Adrenal gland (tissue), 5 donors: ENCODE measurements around the gene NKAIN2.

Source experiments
- POLR2A ChIP-seq, 2 donors: fragments of 450-650 bp; IDR thresholded peaks; one replicate each; pipeline ENCODE4 v1.6.1; 2017; ENCODE audit warnings: antibody characterized with exemption in 2 of 2, mild to moderate bottlenecking in 2 of 2, moderate library complexity in 1 of 2
- TF ChIP-seq, protein P1 (sequence below), 6 experiments: fragments of 450-650 bp in 4 of 6; fragments of 200-600 bp in 2 of 6; sonication (generic) in 1 of 6; IDR thresholded peaks; 1 replicate in 5 of 6; 2 replicates in 1 of 6; pipeline versions ENCODE4 v1.5.1 to v1.8.0; 2016 to 2021; ENCODE audit warnings: antibody characterized with exemption in 6 of 6, mild to moderate bottlenecking in 2 of 6, moderate library complexity in 1 of 6
- donor health status: DM: no; HTN: no; CAD: no.

GRCh38 chr6:123972600-123973294 is 169.1 kb downstream of the NKAIN2 start:
- TF ChIP-seq, protein P1, sequence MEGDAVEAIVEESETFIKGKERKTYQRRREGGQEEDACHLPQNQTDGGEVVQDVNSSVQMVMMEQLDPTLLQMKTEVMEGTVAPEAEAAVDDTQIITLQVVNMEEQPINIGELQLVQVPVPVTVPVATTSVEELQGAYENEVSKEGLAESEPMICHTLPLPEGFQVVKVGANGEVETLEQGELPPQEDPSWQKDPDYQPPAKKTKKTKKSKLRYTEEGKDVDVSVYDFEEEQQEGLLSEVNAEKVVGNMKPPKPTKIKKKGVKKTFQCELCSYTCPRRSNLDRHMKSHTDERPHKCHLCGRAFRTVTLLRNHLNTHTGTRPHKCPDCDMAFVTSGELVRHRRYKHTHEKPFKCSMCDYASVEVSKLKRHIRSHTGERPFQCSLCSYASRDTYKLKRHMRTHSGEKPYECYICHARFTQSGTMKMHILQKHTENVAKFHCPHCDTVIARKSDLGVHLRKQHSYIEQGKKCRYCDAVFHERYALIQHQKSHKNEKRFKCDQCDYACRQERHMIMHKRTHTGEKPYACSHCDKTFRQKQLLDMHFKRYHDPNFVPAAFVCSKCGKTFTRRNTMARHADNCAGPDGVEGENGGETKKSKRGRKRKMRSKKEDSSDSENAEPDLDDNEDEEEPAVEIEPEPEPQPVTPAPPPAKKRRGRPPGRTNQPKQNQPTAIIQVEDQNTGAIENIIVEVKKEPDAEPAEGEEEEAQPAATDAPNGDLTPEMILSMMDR (IDR thresholded peaks at IDR 0.05): no peak
- no peak for TF ChIP-seq POLR2A (IDR thresholded peaks at IDR 0.05)
